IgD-negative memory B cell (primary cell): Measurements from ENCODE around the gene VTI1A. TPM values are rescaled to one million over a fixed set of nuclear protein-coding genes. Genes with fewer than 3 reads are reported as not detected.

Experiments used
- H3K27ac Mint-ChIP-seq, 3 donors: one replicate each; pipeline ENCODE4 v1.8.0; 2020 to 2022; ENCODE audit warnings: mild to moderate bottlenecking in 3 of 3, mixed read lengths in 3 of 3, moderate library complexity in 1 of 3
- H3K27me3 Mint-ChIP-seq: one replicate; pipeline ENCODE4 v1.8.0; 2021; ENCODE audit warnings: mixed read lengths
- H3K36me3 Mint-ChIP-seq: one replicate; pipeline ENCODE4 v1.8.0; 2020; ENCODE audit warnings: mild to moderate bottlenecking, mixed read lengths
- H3K4me1 Mint-ChIP-seq, 3 donors: one replicate each; pipeline ENCODE4 v1.8.0; 2020 to 2022; ENCODE audit warnings: mixed read lengths in 3 of 3, mild to moderate bottlenecking in 1 of 3
- H3K4me3 Mint-ChIP-seq, 4 donors: one replicate each; pipeline ENCODE4 v1.8.0; 2020 to 2022; ENCODE audit warnings: mild to moderate bottlenecking in 4 of 4, mixed read lengths in 4 of 4, moderate library complexity in 3 of 4
- H3K9me3 Mint-ChIP-seq, 3 donors: one replicate each; pipeline ENCODE4 v1.8.0; 2020 to 2021; ENCODE audit warnings: mixed read lengths in 3 of 3, mild to moderate bottlenecking in 1 of 3
- polyA plus RNA-seq: library from polyadenylated mRNA; unstranded; fragments of 300-500 nt; fragmentation: Illumina TruSeq; gene quantifications from one replicate; pipeline ENCODE4 v1.2.3, GENCODE V29; 2021

VTI1A gene
- polyA plus RNA-seq, 1 donor from 2014 or later = 32.0 TPM

DNA sequence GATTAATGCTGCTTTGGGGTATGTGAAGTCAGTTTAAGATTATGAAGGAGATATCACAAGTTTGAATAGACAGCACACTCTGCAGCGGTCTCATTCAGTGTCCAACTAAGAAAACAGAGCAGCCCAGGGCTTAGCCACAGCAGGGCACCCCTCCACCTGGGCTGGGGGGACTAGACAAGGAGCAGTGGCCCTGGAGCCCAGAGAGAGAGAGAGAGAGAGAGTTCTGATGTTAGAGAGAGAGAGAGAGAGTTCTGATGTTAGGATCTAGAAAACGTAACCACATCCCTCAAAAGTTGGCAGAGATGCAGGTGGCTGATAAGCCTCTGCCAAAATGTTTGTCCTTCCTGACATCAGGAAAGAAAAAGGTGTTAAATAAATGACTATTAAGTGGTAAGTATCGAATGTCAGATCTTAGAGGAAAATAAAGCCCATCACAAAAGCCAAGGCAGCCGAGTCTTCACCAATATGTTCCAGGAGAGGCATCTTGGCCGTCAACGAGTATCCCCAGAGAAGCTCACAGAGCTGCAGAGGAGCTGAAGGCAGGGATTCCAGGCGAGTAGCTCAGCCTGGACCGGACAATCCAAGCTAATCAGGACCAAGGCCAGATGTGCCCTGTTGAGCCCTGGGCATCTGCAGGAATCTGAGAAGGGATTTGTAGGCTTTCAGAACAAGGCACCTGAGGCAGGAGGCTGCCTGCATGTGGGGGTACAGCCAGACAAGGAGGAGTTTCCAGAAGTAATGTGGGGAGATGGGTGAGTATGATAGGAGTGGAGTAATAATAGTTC is 352.9 kb downstream of the VTI1A start:
- no peaks in the 10 kb centered on the region for H3K9me3 Mint-ChIP-seq
- no peak overlapping the region for H3K4me3 Mint-ChIP-seq
- H3K4me1 Mint-ChIP-seq = no peaks in the 10 kb centered on the region
- H3K27ac Mint-ChIP-seq = no peak overlapping the region
- peaks cover 10% of the 10 kb centered on the region for H3K36me3 Mint-ChIP-seq
- H3K27me3 Mint-ChIP-seq = no peaks in the 10 kb centered on the region

DNA sequence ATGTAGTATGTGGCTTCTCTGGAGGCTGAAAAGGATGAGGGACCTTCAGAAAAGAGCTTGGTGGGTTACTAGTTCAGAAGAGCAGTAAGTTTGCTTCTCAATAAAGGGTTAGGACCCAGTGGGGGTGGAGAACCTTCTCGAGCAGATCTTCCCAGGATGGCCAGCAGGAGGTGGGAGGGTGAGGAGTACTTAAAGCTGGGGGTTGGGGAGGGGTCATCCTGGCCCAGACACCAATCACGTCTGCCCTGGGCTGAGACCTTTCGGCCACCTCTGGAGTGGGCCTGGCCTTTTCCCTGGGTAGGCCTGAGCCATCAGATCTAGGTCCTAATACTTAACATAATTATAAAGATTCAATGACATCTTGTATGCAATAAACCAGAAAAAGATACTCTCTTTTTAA is 354.0 kb downstream of the VTI1A start:
- Mint-ChIP-seq H3K27ac (no peak overlapping the region), H3K27me3 (no peaks in the 10 kb centered on the region), H3K4me3 (no peak overlapping the region), H3K36me3 (peaks cover 10% of the 10 kb centered on the region), H3K4me1 (no peaks in the 10 kb centered on the region), H3K9me3 (no peaks in the 10 kb centered on the region)

DNA sequence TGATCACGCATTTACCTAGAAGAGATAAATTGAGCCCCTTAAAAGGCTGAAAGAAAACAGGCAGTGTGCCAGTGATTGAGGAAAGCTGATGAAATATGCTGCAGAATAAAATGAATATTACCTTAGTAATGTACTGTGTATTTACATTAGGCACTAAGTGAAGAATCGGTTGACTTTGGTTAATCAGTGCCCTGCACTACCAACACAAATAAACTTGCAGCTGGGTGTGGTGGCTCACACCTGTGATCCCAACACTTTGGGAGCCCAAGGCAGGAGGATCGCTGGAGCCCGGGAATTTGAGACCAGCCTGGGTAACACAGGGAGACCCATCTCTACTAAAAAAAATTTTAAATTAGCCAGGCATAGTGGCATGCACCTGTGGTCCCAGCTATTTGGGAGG is 354.7 kb downstream of the VTI1A start:
- H3K9me3 Mint-ChIP-seq = no peaks in the 10 kb centered on the region
- H3K27ac Mint-ChIP-seq = no peak overlapping the region
- H3K36me3 Mint-ChIP-seq = peaks cover 10% of the 10 kb centered on the region
- peak overlapping the region in 1 of 4 donors; percentile 27 for H3K4me3 Mint-ChIP-seq
- H3K27me3 Mint-ChIP-seq = no peaks in the 10 kb centered on the region
- no peaks in the 10 kb centered on the region for H3K4me1 Mint-ChIP-seq

DNA sequence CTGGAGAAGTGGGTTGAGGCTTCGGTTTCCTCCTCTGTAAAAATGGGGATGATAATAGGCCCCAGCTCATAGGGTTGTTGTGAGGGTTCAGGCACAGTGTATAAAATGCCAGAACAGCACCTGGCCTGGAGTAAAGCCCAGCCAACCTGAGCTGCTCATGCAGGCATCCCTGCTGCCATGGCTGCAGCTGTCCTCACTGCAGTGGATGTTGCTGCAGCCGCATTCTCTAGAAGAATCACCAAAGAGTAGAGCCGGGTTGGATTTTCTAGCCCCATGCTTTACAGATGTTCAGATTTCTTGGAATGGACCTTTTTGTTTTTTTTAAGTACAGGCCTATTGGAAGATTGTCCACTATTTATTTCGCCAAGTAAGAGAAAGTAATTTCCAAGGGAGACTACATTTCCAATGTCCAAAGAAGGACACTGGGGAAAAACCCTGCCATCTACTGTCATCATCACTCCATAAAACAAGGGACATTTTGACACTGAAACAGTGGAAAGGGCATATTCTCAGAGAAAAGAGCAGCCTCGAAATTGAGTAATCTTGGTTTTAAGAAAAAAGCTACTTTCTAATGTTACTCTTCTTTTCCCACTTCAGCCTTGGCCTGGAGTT is 355.5 kb downstream of the VTI1A start:
- no peaks in the 10 kb centered on the region for H3K9me3 Mint-ChIP-seq
- peaks cover 16% of the 10 kb centered on the region for H3K36me3 Mint-ChIP-seq
- no peak overlapping the region for H3K27ac Mint-ChIP-seq
- no peaks in the 10 kb centered on the region for H3K27me3 Mint-ChIP-seq
- H3K4me3 Mint-ChIP-seq = no peak overlapping the region
- H3K4me1 Mint-ChIP-seq = no peaks in the 10 kb centered on the region

DNA sequence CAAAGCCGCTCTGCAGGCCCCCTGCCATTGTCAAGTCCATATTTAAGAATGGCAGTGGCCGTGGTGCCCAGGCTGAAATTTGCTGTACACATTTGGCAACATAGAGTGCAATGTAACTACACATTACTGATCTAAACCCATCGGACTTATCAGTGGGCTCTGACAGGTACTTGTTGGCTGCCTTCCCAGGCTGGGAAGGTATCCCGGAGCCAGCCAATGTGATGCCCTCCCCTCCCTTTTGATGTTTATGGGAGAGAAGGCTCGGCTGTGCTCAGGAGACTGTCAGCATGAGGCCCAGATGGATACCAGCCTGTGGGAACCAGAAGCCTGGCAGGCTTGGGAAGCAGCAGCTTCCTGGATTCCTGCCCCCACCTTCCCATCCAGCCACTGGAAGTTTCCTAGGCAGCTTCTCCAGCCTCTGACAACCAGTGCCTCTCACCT is 357.0 kb downstream of the VTI1A start:
- H3K27me3 Mint-ChIP-seq = no peaks in the 10 kb centered on the region
- H3K36me3 Mint-ChIP-seq = peaks cover 17% of the 10 kb centered on the region
- H3K9me3 Mint-ChIP-seq = no peaks in the 10 kb centered on the region
- H3K27ac Mint-ChIP-seq = no peak overlapping the region
- H3K4me1 Mint-ChIP-seq = no peaks in the 10 kb centered on the region
- no peak overlapping the region for H3K4me3 Mint-ChIP-seq

DNA sequence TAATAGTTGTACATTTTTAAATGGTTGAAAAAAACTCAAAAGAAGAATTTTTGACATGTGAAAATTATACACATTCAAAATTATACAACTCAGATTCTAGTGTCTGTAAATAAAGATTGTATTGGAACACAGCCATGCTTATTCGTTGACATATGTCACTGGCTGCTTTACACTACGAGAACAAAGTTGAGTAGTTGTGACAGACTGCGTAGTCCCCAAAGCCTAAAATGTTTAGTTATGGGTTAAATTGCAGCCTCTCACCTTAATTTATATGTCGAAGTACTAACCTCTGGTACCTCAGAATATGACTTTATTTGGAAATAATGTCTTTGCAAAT is 358.2 kb downstream of the VTI1A start:
- no peak overlapping the region for H3K27ac Mint-ChIP-seq
- no peak overlapping the region for H3K4me3 Mint-ChIP-seq
- no peaks in the 10 kb centered on the region for H3K9me3 Mint-ChIP-seq
- H3K4me1 Mint-ChIP-seq = no peaks in the 10 kb centered on the region
- peaks cover 19% of the 10 kb centered on the region for H3K36me3 Mint-ChIP-seq
- no peaks in the 10 kb centered on the region for H3K27me3 Mint-ChIP-seq

DNA sequence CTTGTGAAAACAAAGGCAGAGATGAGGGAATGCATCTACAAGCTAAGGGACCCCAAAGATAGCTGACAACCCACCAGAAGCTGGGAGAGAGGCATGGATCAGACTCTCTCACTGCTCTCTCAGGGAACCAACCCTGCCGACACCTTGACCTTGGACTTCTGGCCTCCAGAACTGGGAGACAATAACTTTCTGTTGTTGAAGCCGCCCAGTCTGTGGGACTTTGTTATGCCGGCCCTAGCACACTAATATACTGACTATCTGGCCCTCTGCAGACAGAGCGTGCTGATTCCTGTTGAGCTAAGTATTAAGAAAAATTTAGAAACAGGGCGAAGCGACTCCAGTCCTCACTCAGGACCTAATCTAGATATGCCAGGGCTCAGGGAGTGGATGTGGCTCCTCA is 358.7 kb downstream of the VTI1A start:
- Mint-ChIP-seq H3K4me1 (no peaks in the 10 kb centered on the region), H3K36me3 (peaks cover 20% of the 10 kb centered on the region), H3K27me3 (no peaks in the 10 kb centered on the region), H3K27ac (no peak overlapping the region), H3K9me3 (no peaks in the 10 kb centered on the region), H3K4me3 (no peak overlapping the region)

DNA sequence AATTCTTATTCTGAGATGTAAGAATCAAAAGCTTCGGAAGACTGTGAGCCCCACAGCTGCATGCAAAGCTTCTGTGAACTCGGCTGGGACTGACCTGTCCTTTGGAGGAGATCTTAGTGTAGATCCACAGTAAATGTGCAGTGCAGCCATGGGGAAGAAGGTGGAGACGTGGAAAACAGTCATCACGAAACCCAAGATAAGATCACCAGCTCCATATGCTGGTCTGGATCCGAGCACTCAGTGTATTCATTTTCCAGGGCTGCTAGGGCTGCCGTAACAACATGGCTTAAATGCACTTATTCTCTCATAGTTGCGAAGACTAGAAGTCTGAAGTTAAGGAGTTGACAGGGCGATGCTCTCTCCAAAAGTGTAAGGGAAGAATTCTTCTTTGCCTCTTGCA is 360.0 kb downstream of the VTI1A start:
- Mint-ChIP-seq H3K27ac (no peak overlapping the region), H3K4me1 (no peaks in the 10 kb centered on the region), H3K27me3 (no peaks in the 10 kb centered on the region), H3K9me3 (no peaks in the 10 kb centered on the region), H3K36me3 (peaks cover 17% of the 10 kb centered on the region), H3K4me3 (no peak overlapping the region)

DNA sequence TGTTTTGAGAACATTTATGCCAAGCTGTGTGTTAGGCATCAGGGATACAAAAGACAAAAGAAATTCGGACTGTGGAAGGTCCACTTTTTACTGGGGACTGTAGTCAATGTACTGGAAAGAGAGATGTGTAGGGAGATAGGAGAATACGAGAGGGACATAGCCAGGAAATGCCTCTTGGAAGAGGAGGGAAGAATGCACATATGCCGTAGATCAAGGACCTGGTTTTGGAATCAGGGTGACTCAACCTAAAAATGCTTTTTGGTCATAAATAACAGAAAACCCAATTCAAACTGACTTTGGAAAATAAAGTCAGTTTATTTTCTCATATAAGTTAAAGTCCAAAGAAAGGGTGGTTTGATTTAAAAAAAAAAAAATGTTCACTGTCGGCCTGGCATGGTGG is 362.7 kb downstream of the VTI1A start:
- H3K27me3 Mint-ChIP-seq = no peaks in the 10 kb centered on the region
- peaks cover 22% of the 10 kb centered on the region for H3K36me3 Mint-ChIP-seq
- H3K27ac Mint-ChIP-seq = no peak overlapping the region
- no peak overlapping the region for H3K4me3 Mint-ChIP-seq
- no peaks in the 10 kb centered on the region for H3K9me3 Mint-ChIP-seq
- H3K4me1 Mint-ChIP-seq = no peaks in the 10 kb centered on the region

DNA sequence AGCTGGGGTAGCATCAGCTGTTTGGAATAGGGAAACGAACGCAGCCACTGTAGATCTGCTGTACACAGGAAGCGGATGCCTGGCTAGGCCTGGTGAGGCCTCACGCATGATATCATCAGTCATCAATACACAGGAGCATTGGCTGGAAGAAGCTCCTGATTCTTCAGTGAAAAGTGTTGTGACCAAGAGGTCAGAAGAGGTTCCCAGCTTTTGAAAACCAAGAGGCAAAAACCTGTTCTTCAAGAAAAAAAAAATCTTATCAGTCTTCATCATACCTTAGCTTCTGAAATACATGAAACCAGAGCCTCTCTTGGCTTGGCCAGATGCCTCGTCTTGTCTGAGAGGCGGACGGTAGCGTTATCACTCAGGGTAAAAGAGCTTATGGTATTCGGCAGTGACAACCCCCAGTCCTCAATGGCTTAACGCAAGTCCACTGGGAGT is 363.7 kb downstream of the VTI1A start:
- Mint-ChIP-seq H3K9me3 (no peaks in the 10 kb centered on the region), H3K4me1 (no peaks in the 10 kb centered on the region), H3K27me3 (no peaks in the 10 kb centered on the region), H3K36me3 (peaks cover 27% of the 10 kb centered on the region), H3K27ac (no peak overlapping the region), H3K4me3 (peak overlapping the region in 1 of 4 donors; percentile 22)

DNA sequence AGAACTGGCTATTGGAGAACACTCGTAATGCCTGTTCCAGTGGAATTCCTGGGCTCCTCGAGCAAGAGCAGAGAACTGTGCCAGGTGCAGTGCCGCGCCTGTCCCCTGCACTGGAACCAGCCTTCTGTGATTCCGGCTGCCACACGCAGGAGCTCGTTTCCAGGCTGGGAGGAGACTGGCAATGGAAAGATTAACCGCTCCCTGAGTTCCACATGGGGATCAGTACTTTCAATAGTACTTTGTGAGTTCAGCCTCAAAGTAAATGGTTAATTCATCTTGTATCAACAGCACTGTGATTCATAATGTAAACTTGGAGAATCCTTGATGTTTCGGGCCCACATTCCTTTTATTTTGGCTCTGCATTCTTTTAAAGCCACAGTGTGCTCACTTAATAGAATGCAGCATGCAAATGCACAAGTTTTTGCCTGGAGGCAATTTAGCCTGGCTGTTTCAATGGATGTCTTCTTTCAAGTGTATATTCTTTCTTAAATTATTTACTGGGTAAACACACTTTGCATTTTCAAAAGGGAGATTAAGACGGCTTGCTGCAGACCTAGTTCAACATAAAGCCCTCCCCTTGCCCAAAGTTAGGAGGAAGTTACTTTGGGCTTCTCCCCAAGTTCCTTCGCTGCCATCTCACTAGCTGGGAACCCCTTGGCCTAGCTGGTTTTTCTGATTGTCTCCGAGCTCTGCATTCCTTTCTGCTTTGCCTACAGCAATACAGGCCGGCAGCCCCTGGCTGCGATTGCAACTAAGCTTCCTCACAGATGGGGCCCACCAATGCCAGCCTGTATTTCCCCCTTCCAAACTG is 364.9 kb downstream of the VTI1A start:
- Mint-ChIP-seq H3K36me3 (peaks cover 32% of the 10 kb centered on the region), H3K9me3 (no peaks in the 10 kb centered on the region), H3K4me1 (no peaks in the 10 kb centered on the region), H3K4me3 (peak overlapping the region in 1 of 4 donors; percentile 9), H3K27ac (peak overlapping the region in 1 of 3 donors; percentile 18), H3K27me3 (no peaks in the 10 kb centered on the region)

DNA sequence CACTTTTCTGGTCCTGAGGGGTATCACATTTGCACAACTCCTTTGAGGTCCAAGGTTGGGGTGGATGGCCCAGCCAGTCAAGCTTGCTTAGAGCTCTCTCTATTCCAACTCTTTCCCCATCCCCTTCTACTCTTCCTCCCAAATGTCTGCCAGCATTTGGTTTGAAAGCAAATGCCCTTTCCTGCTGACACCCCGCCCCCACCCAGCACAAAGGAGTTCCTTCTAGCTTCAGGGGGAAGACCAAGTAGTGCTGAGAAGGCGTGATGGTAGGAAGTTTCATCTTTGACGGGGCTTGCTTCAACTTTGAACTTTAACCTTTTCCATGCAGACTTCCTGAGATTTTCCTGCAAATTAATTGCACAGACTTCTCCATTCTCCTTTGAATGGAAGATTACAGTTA is 365.6 kb downstream of the VTI1A start:
- no peaks in the 10 kb centered on the region for H3K4me1 Mint-ChIP-seq
- H3K27ac Mint-ChIP-seq = no peak overlapping the region
- H3K27me3 Mint-ChIP-seq = no peaks in the 10 kb centered on the region
- no peak overlapping the region for H3K4me3 Mint-ChIP-seq
- H3K36me3 Mint-ChIP-seq = peaks cover 30% of the 10 kb centered on the region
- H3K9me3 Mint-ChIP-seq = no peaks in the 10 kb centered on the region

DNA sequence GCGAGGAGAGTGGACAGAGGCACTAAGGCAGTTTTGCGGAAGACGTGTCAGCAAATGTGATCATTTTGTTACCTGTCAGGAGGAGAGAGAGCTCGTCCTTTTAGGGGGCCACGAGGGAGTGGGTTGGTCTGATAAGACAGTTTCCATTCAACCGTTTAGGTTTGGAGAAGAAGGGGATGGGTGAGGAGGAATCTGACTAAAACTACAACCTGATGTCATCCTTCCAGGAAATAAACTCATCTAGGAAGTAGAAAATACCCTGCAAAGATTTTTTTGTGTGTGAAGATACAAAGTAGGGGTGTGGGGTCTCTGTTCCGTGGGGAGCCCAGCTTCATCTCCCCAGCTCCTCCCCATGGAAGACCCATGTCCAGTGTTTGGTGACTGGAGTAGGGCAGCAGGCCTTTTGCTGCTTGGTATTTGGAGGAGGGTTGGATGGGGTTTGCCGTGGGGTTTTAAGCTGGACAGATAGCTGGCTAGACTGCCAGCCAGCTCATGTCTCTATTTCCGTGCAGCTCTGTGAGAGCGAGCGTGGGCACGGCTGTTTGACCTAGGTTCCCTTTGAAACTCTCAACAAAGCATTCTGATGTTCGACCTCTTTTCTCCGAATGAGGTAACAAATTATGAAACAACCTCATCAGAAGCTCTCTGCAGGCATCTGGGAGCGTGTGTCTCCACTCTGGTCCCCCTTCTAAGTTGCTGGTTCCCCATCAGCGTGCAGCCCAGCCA is 367.0 kb downstream of the VTI1A start:
- H3K27ac Mint-ChIP-seq = no peak overlapping the region
- no peaks in the 10 kb centered on the region for H3K27me3 Mint-ChIP-seq
- no peaks in the 10 kb centered on the region for H3K4me1 Mint-ChIP-seq
- no peak overlapping the region for H3K4me3 Mint-ChIP-seq
- H3K36me3 Mint-ChIP-seq = peaks cover 29% of the 10 kb centered on the region
- no peaks in the 10 kb centered on the region for H3K9me3 Mint-ChIP-seq

DNA sequence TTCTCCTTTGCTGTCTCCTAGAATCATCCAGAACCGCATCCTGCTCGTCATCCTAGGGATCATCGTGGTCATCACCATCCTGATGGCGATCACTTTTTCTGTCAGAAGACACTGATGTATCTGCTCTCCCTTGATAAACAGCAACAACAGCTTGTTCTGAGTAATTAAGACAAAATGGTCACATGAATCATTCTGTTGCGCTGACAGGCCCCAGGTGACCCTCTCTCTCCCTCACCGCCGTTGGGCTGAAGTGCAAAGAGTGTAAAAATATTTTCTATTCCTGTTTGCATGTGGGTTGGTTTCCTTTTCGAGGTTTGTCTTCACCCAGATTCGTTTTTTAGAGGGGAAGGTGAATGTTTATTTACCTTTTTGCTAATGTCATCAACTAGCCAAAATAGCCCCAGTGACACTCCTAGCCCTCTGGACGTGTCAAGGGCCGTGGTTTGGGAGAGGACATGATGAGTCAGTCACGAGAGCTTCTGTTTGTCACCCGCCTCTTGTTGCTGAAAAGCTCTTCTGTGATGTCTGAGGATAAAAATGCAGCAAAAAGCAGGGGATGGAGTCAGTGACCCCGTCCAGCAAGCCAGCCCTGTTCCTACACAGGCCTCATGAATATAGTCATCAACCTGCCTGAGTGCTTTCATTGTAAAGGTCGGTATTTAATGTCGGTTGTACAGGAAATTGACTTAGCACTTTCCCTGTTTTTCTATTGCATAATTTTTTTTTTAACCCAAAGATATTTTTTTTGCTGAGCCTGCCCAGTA is 368.4 kb downstream of the VTI1A start:
- Mint-ChIP-seq H3K4me1 (no peaks in the 10 kb centered on the region), H3K36me3 (peaks cover 30% of the 10 kb centered on the region), H3K9me3 (no peaks in the 10 kb centered on the region), H3K4me3 (no peak overlapping the region), H3K27ac (peak overlapping the region in 1 of 3 donors; percentile 54), H3K27me3 (no peaks in the 10 kb centered on the region)
